PC-3 (cell line): ENCODE results near the gene SDHAF3. TPM values are rescaled to one million over a fixed set of nuclear protein-coding genes. Genes with fewer than 3 reads are reported as not detected.

Source experiments
- ATAC-seq: fragments of 200-7000 bp; cut with Tn5 transposase; 2 replicates; pipeline ENCODE4 v1.9.1; 2020; ENCODE audit warnings: mild to moderate bottlenecking, moderate library complexity
- BruUV-seq: library from RNA; stranded (reverse); fragments of 400-500 nt; replicated peaks from 2 replicates; lab custom pipeline; 2021; lab: Mats Ljungman, UMichigan
- CTCF ChIA-PET: fragments of 300-600 bp; sonication (Branson Sonifier 250); formaldehyde crosslinking; loops from one replicate; lab custom pipeline; 2022; ENCODE audit warnings: antibody characterized with exemption; lab: Charles Lee
- POLR2A ChIA-PET: fragments of 300-600 bp; sonication (Branson Sonifier 250); formaldehyde crosslinking; loops from one replicate; lab custom pipeline; 2022; ENCODE audit warnings: antibody characterized with exemption; ENCODE audit not compliant: unreplicated experiment; lab: Charles Lee
- DNase-seq: peaks from one replicate; pipeline ENCODE4 v3.0.0-alpha.2; 2015
- H2AFZ ChIP-seq: fragments of 300-600 bp; sonication (generic); 2 replicates; pipeline ENCODE4 v1.6.0; 2016; ENCODE audit warnings: antibody characterized with exemption, low read length
- H3F3A ChIP-seq: fragments of 300-600 bp; sonication (generic); one replicate; pipeline ENCODE4 v1.6.0; 2017; ENCODE audit warnings: antibody characterized with exemption, low read length, control low read depth, mild to moderate bottlenecking; ENCODE audit not compliant: unreplicated experiment
- H3K27ac ChIP-seq: fragments of 300-600 bp; sonication (generic); 2 replicates; pipeline ENCODE4 v1.5.1; 2016; ENCODE audit warnings: mild to moderate bottlenecking, low read length
- H3K27me3 ChIP-seq: fragments of 300-600 bp; sonication (generic); 2 replicates; pipeline ENCODE4 v1.6.1; 2016; ENCODE audit warnings: low read length, mixed read lengths
- H3K36me3 ChIP-seq: fragments of 300-600 bp; sonication (generic); 2 replicates; pipeline ENCODE4 v1.6.1; 2016; ENCODE audit warnings: low read depth, mixed run types, low read length, mixed read lengths
- H3K4me1 ChIP-seq: fragments of 300-600 bp; sonication (generic); 2 replicates; pipeline ENCODE4 v1.5.1; 2016; ENCODE audit warnings: low read length; ENCODE audit not compliant: insufficient read depth
- H3K4me2 ChIP-seq: fragments of 300-600 bp; sonication (generic); 2 replicates; pipeline ENCODE4 v1.6.0; 2016; ENCODE audit warnings: low read length
- H3K4me3 ChIP-seq: fragments of 300-600 bp; sonication (generic); 2 replicates; pipeline ENCODE4 v1.5.1; 2016; ENCODE audit warnings: mild to moderate bottlenecking, low read length, mixed read lengths
- H3K79me2 ChIP-seq: fragments of 300-600 bp; sonication (generic); 2 replicates; pipeline ENCODE4 v1.6.1; 2017; ENCODE audit warnings: low read length, mixed read lengths
- H3K9ac ChIP-seq: fragments of 300-600 bp; sonication (generic); 2 replicates; pipeline ENCODE4 v1.6.0; 2016; ENCODE audit warnings: mild to moderate bottlenecking, low read length
- H3K9me2 ChIP-seq: fragments of 300-600 bp; sonication (generic); replicated peaks from 2 replicates; pipeline ENCODE4 v1.6.1; 2016; ENCODE audit warnings: mixed run types, low read length, mixed read lengths
- H3K9me3 ChIP-seq: fragments of 300-600 bp; sonication (generic); 2 replicates; pipeline ENCODE4 v1.6.1; 2016; ENCODE audit warnings: low read length, mixed read lengths
- H4K20me1 ChIP-seq: fragments of 300-600 bp; sonication (generic); 2 replicates; pipeline ENCODE4 v1.6.1; 2016; ENCODE audit warnings: low read length, mixed read lengths
- EZH2 ChIP-seq: fragments of 300-600 bp; sonication (generic); IDR thresholded peaks from one replicate; pipeline ENCODE4 v1.6.1; 2017; ENCODE audit warnings: antibody characterized with exemption, mild to moderate bottlenecking, low read length; ENCODE audit not compliant: unreplicated experiment
- EZH2phosphoT487 ChIP-seq: fragments of 300-600 bp; sonication (generic); IDR thresholded peaks from 2 replicates; pipeline ENCODE4 v1.6.1; 2018; ENCODE audit warnings: mild to moderate bottlenecking, antibody characterized with exemption, low read length, borderline replicate concordance
- intact Hi-C: fragments of 100-400 bp; cut with micrococcal nuclease; formaldehyde crosslinking; loops from 2 replicates; pipeline ENCODE4 v1.9.0; 2023
- total RNA-seq: library from RNA; depleted of rRNA; stranded (reverse); fragments of >200 nt; gene quantifications from 2 replicates; pipeline ENCODE4 v1.2.3, GENCODE V29; 2014
- TF ChIP-seq, protein P1 (sequence below): fragments of 300-600 bp; sonication (generic); conservative IDR thresholded peaks from 2 replicates; pipeline ENCODE4 v1.5.1; 2017; ENCODE audit warnings: antibody characterized with exemption, low read depth, mild to moderate bottlenecking, low read length

The SDHAF3 gene
- total RNA-seq, 1 experiment from 2014 or later: 19.9 TPM

DNA sequence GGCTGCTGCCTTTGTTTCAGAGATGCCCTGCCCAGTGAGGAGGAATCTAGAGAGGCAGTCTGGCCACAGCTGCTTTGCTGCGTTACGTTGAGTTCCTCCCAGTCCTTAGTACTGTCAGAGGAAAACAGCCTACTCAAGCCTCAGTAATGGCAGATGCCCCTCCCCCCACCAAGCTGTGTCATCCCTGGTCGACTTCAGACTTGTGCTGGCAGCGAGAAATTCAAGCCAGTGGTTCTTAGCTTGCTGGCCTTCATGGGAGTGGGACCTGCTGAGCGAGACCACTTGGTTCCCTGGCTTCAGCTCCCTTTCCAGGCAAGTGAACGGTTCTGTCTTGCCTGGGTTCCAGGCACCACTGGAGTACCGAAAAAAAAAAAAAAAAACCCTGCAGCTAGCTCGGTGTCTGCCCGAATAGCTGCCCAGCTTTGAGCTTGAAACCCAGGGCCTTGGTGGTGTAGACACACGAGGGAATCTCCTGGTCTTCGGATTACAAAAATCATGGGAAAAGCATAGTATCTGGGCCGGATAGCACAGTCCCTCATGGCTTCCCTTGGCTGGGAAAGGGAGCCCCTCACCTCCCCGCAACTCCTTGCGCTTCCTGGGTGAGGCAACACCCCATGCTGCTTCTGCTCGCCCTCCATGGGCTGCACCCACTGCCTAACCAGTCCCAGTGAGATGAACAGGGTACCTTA lies 9.1 kb downstream of the SDHAF3 start:
- no peak for DNase-seq
- TF ChIP-seq EZH2 (no peak), EZH2phosphoT487 (no peak)
- TF ChIP-seq, protein P1, sequence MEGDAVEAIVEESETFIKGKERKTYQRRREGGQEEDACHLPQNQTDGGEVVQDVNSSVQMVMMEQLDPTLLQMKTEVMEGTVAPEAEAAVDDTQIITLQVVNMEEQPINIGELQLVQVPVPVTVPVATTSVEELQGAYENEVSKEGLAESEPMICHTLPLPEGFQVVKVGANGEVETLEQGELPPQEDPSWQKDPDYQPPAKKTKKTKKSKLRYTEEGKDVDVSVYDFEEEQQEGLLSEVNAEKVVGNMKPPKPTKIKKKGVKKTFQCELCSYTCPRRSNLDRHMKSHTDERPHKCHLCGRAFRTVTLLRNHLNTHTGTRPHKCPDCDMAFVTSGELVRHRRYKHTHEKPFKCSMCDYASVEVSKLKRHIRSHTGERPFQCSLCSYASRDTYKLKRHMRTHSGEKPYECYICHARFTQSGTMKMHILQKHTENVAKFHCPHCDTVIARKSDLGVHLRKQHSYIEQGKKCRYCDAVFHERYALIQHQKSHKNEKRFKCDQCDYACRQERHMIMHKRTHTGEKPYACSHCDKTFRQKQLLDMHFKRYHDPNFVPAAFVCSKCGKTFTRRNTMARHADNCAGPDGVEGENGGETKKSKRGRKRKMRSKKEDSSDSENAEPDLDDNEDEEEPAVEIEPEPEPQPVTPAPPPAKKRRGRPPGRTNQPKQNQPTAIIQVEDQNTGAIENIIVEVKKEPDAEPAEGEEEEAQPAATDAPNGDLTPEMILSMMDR: no peak
- H3K79me2 ChIP-seq: 0 out of 2 replicates have a peak, but pooled peaks cover 13% of the 10 kb centered on the region

DNA sequence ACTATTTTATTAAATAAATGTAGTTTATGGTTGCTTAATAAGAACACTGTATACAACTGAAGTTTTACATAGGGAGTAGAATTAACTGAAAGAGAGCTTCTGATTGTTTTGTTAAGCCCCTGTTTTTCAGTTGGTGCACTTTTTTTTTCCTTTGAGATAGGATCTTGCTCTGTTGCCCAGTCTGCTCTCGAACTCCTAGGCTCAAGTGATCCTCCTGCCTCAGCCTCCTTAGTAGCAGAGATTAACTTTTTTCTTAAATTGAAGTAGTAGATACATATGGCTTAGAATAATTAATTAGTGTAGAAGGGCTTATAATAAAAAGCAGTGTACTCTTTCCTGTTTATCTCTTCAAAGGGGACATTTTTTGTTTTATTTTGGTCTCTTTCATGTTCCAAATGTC lies 11.2 kb downstream of the SDHAF3 start:
- ChIA-PET CTCF (no interaction called here), POLR2A (no interaction called here)
- H3F3A ChIP-seq: no peaks in the 10 kb centered on the region
- no peak overlapping the region for H3K4me3 ChIP-seq
- no TSS peak for BruUV-seq
- no peaks in the 10 kb centered on the region for H4K20me1 ChIP-seq
- no peaks in the 10 kb centered on the region for H3K9me3 ChIP-seq
- H3K4me1 ChIP-seq: no peaks in the 10 kb centered on the region
- H3K27me3 ChIP-seq: no peaks in the 10 kb centered on the region
- H3K27ac ChIP-seq: no peak overlapping the region
- H3K4me2 ChIP-seq: no peak overlapping the region
- no peak for DNase-seq
- no peaks in the 10 kb centered on the region for H3K9me2 ChIP-seq
- intact Hi-C loops: no loop called here
- H2AFZ ChIP-seq: no peak overlapping the region
- no peak for TF ChIP-seq EZH2
- no peak for TF ChIP-seq EZH2phosphoT487
- no peak for ATAC-seq
- no peak overlapping the region for H3K9ac ChIP-seq
- no peaks in the 10 kb centered on the region for H3K36me3 ChIP-seq
- H3K79me2 ChIP-seq: 0 out of 2 replicates have a peak, but pooled peaks cover 13% of the 10 kb centered on the region

More for the DNA sequence above, 9.1 kb downstream of the SDHAF3 start:
- no peak for ATAC-seq
- Histone ChIP-seq H3K9me3 (no peaks in the 10 kb centered on the region), H3K27ac (no peak overlapping the region), H3K9ac (no peak overlapping the region), H3K36me3 (no peaks in the 10 kb centered on the region), H3F3A (no peaks in the 10 kb centered on the region), H3K4me2 (no peak overlapping the region), H3K4me1 (no peaks in the 10 kb centered on the region), H4K20me1 (no peaks in the 10 kb centered on the region), H2AFZ (no peak overlapping the region), H3K4me3 (no peak overlapping the region), H3K9me2 (no peaks in the 10 kb centered on the region), H3K27me3 (no peaks in the 10 kb centered on the region)
- BruUV-seq: no TSS peak
- POLR2A ChIA-PET: no interaction called here
- CTCF ChIA-PET: no interaction called here
- intact Hi-C loops: no loop called here

DNA sequence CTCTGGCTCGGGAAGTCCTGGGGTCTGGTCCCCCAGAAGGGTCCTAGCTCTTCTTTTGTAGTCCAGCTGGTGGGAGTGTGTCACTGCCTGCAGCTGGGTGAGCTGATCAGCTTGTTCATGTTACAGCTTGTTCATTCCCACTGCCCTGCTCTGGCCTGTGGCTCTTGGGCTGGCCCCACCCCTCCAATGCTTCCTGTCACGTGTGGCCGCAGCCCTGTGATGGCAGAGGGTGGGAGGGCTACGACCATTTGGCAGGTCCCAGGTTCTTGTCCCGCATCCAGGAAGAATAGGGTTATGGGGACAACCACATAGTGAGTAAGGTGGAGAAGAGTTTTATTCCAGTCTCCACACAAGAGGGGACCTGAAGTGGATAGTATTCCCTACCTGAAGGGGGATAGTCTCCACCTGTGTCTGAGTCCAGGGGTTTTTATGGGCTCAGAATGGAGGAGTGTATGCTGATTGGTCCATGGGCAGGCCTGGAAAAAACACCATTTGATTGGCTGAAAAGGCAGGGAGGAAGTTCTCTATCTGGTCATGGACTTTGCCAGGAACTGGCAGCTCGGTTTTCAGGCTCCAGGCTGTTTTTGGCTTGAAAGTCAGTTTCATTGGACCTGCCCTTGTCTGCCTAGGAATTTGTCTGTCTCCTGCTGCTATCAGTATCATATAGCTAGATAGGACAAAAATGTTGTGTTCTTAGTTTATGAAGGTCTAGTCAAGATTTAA lies 13.1 kb downstream of the SDHAF3 start:
- no TSS peak for BruUV-seq
- H3K27me3 ChIP-seq: no peaks in the 10 kb centered on the region
- 0 out of 2 replicates have a peak, but pooled peaks cover 13% of the 10 kb centered on the region for H3K79me2 ChIP-seq
- no peaks in the 10 kb centered on the region for H3K9me2 ChIP-seq
- no peak for DNase-seq
- POLR2A ChIA-PET: no interaction called here
- H4K20me1 ChIP-seq: no peaks in the 10 kb centered on the region
- CTCF ChIA-PET: no interaction called here
- TF ChIP-seq EZH2 (no peak), EZH2phosphoT487 (no peak)
- TF ChIP-seq, protein P1: no peak
- no peak overlapping the region for H2AFZ ChIP-seq
- no peaks in the 10 kb centered on the region for H3K9me3 ChIP-seq
- H3K4me1 ChIP-seq: no peaks in the 10 kb centered on the region
- H3K9ac ChIP-seq: no peak overlapping the region
- ATAC-seq: no peak
- H3K27ac ChIP-seq: no peak overlapping the region
- no peaks in the 10 kb centered on the region for H3F3A ChIP-seq
- no peak overlapping the region for H3K4me3 ChIP-seq
- no peak overlapping the region for H3K4me2 ChIP-seq
- H3K36me3 ChIP-seq: no peaks in the 10 kb centered on the region
- intact Hi-C loops: no loop called here
